Measurements from ENCODE around the gene THOC6.

THOC6 gene

GRCh38 chr16:3029491-3030221 is 5.8 kb downstream of the THOC6 start:
- no peak for DNase-seq (ENCODE audit: insufficient read length, low spot score)
- FAIRE-seq, result no peak

- DNase-seq (ENCODE audit: insufficient read length, low spot score) (no peak), FAIRE-seq (no peak)
These were observed 6.7 kb downstream of the THOC6 start for GRCh38 chr16:3030222-3031212.

DNA sequence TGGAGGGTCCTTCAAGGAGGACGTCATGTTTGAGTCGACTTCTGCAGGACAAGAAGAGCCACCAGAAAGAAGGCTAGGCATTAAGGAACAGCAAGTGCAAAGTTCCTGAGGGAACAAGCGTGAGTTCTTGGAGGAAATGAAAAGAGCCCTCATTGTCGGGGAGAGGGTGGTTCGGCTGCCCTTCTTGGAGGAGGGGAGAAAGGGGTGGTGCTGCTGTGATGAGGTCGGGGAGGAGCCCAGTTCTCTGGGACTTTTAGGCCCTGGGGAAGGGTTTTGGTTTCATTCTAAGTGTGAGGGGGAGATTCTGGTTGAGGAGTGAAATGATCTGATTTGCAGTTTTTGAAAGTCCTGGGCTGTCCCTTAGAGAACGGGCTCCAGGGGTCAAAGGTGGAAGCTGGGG is 8.8 kb downstream of the THOC6 start:
- DNase-seq (ENCODE audit: insufficient read length, low spot score) (no peak), FAIRE-seq (no peak)

GRCh38 chr16:3035289-3035971 is 11.6 kb downstream of the THOC6 start:
- DNase-seq (ENCODE audit: insufficient read length, low spot score), result no peak
- no peak for FAIRE-seq

DNA sequence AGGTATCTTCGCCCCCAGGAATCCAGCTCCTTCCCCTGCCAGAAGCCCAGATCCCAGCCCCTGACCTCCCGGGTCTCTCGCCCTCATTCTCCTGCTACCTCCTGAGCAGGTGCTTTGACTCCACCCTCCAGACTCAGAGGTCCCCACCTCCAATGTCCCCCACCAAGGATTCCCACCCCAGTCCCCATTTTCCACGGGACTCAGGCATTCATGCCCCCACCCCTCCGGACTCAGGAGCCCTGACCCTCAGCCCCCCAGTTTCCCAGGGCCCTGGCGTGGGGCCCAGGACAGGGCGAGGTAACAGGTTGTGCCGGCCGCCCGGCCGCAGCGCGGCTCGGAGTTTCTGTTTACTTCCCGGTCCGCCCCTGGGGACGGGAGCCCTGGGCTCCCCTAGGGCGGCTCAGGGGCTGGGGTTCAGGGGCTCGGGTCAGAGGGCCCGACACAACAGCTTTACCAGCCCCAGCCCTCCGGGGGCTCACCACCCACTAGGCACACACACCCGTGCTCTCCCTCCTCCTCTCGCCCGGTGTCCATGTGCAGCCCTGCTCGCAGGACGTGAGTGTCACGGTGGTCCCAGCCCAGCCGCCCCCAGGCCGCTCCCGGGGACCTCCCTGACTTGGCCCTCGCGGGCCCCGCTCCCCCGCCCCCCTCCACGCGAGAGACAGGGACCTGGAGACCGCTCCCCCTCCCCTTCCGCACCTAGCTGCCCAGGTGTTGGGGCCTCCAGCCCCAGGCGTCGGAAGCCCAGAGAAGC is 12.3 kb downstream of the THOC6 start:
- no peak for FAIRE-seq

DNA sequence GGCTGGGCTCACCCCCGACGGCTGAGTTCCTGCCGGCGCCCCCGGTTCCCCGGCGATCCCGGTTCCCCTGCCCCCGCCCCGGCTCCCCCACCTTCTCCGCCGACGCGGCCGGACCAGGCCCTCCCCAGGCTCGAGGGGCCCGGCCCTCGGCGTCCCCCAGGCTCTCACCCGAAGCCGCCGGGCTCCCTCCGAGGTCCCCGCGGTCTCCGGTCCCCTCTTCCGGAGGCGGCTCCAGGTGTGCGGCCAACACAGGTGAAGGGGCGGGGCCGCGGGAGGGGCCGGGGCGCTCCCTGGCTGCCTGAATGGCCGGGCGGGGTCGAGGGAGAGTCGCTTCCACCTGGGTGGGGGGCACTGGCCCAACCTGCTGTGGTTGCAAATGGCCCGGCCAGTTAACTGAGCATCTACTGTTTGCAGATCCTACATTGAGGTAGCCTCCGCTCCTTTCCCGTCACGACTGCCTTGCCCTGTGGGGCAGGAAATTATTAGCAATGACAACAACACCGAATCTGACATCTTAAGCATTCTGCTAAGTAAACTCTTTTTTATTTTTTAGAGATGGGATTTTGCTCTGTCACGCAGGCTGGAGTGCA is 13.0 kb downstream of the THOC6 start, which contains the start of gene BICDL2:
Gene BICDL2 (minus strand): TSS at position 219 of the 590 bp plus-strand sequence. CDS start 1,448 bp downstream, outside the sequence.
- FAIRE-seq (no peak), DNase-seq (ENCODE audit: insufficient read length, low spot score) (no peak)

More for the DNA sequence above, 12.3 kb downstream of the THOC6 start:
- DNase-seq (ENCODE audit: insufficient read length, low spot score), result no peak

DNA sequence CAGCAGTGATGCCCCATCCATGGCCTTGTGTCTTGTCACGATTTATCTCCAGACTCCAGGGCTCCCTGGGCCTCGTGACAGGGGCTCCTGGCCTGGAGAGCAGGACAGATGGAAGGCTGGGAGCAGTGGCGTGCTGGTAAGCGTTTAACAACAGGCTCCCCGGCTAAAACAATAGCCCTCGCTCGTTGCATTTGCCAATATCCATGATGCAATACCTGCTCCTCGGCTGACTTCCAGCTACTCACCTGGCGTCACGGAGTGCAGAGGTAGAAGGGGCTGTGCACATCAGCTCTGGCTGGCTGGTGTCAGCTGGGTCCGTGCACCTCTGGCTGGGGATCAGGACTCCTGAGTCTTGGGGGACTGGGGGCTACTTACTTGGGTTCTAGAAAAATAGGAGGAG is 14.4 kb downstream of the THOC6 start:
- DNase-seq (ENCODE audit: insufficient read length, low spot score), result no peak
- no peak for FAIRE-seq

DNA sequence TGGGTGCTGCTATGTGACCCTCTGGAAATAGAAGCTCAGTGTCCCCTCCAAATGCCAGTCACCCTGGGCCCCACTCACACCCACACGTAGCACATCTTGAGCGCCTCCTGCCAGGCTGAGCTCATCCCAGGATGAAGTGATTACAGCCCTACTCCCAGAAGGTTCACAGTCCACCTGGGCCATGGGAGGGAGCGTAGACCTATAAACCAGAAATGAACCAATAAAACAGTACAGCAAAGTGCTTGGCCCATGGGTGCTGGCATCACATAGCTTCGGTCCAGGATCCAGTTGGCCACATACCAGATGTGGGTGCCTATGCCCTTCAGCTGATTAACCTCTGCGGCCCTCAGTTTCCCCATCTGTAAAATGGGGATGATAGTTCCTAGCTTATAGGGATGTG is 15.1 kb downstream of the THOC6 start:
- no peak for FAIRE-seq

GRCh38 chr16:3042376-3042775 is 18.5 kb downstream of the THOC6 start:
- no peak for DNase-seq (ENCODE audit: insufficient read length, low spot score)
- no peak for FAIRE-seq

More for the DNA sequence above, 15.1 kb downstream of the THOC6 start:
- no peak for DNase-seq (ENCODE audit: insufficient read length, low spot score)

DNA sequence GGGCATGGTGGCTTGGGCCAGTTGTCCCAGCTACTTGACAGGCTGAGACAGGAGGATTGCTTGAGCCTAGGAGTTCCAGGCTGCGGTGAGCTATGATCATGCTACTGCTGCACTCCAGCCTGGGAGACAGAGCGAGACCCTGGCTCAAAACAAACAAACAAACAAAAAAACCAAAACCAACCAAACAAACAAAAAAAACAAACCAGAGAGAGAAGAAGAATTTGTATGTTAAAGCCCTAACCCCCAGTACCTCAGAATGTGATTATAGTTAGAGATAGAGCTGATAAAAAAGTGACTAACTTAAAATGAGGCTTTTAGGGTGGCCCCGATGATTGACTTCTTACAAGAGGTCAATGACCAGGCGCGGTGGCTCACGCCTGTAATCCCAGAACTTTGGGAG is 20.9 kb downstream of the THOC6 start:
- no peak for DNase-seq (ENCODE audit: insufficient read length, low spot score)
- no peak for FAIRE-seq

DNA sequence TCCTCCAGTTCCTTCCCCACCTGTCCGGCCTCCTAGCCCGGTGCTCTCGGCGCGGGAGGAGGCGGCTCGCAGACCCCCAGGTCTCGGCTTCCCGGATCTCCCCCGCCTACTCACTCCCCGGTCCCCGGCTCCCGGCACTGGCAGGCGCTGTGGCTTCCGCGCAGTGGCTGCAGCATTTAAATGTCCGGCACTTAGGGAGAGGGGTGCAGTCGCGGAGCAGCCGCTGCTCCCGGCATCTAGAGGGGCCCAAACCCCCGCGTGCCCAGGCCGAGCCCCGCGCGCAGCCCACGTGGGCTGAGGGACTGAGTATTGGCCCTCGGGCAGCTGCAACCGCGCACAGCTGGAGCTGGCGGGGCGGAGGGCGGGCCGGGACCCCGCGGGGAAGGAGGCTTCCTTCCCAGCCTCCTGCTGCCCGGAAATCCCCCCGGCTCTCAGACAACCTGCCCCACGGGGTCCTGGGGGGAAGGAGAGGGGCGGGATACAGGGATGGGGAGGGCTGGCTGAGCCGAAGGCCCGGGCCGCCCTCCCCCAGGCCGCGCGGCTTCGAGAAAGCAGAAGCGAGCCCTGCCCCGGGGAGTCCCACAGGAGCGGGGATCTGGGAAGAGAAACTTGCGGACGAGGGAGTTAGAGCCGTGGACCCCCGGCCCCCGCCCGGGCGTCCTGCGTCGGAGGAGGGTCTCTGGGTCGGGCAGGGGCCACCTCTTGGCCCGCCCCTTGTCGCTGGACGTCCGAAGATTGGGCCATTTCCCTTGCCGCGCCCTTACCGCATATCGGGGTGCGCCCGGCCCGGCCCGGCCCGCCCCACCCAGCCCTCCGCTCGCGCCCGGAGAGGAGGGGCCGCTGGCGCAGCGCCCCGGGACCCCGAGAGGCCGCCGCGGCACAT is 22.2 kb downstream of the THOC6 start, which contains the start of gene MMP25:
Gene MMP25 (plus strand): TSS at position 804 of the 883 bp plus-strand sequence. CDS start 357 bp downstream, outside the sequence.
- FAIRE-seq (no peak), DNase-seq (ENCODE audit: insufficient read length, low spot score) (peak; percentile 61)

- FAIRE-seq, result no peak
These were observed 23.0 kb downstream of the THOC6 start for GRCh38 chr16:3046641-3047386.

GRCh38 chr16:3047387-3047720 is 23.5 kb downstream of the THOC6 start:
- no peak for DNase-seq (ENCODE audit: insufficient read length, low spot score)

More at GRCh38 chr16:3046641-3047386, 23.0 kb downstream of the THOC6 start:
- no peak for DNase-seq (ENCODE audit: insufficient read length, low spot score)

DNA sequence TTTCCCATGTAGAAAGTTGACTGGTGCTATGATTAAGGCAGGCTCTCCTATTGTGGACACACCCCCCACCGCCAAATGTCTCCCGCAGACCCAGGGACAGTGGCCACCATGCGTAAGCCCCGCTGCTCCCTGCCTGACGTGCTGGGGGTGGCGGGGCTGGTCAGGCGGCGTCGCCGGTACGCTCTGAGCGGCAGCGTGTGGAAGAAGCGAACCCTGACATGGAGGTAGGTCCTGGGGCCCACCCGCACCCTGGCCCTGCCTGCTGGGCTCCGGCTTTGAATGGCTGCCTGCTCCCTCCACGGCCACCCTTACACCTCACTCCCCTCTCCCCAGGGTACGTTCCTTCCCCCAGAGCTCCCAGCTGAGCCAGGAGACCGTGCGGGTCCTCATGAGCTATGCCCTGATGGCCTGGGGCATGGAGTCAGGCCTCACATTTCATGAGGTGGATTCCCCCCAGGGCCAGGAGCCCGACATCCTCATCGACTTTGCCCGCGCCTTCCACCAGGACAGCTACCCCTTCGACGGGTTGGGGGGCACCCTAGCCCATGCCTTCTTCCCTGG is 26.2 kb downstream of the THOC6 start:
- FAIRE-seq (no peak), DNase-seq (ENCODE audit: insufficient read length, low spot score) (no peak)

More at GRCh38 chr16:3047387-3047720, 23.5 kb downstream of the THOC6 start:
- no peak for FAIRE-seq

GRCh38 chr16:3050487-3050886 is 26.7 kb downstream of the THOC6 start:
- DNase-seq (ENCODE audit: insufficient read length, low spot score), result no peak
- FAIRE-seq, result no peak

- FAIRE-seq, result no peak
- DNase-seq (ENCODE audit: insufficient read length, low spot score), result no peak
These were observed 27.2 kb downstream of the THOC6 start for GRCh38 chr16:3051009-3051408.

- DNase-seq (ENCODE audit: insufficient read length, low spot score) (no peak), FAIRE-seq (no peak)
These were observed 27.7 kb downstream of the THOC6 start for GRCh38 chr16:3051494-3051893.
